ENCODE results near the gene RIC8A.
"Not testable (repeated sequence)": the region's sequence is repeated elsewhere in the genome, so short reads cannot be mapped to it uniquely, and the experiment has no call there.

RIC8A gene

DNA sequence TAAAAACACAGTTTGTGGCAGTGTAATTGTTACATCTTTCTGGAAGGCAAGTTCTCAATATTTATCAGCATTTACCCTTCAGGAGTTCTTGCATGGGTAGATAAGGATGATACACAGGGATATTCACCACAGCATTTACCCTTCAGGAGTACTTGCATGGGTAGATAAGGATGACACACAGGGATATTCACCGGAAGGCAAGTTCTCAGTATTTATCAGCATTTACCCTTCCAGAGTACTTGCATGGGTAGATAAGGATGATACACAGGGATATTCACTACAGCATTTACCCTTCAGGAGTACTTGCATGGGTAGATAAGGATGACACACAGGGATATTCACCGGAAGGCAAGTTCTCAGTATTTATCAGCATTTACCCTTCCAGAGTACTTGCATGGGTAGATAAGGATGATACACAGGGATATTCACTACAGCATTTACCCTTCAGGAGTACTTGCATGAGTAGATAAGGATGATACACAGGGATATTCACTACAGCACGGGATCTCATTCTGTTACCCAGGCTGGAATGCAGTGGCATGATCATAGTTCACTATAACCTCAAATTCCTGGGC, 13.2 kb downstream of the RIC8A start:
- DNase-seq, result not testable (repeated sequence)

DNA sequence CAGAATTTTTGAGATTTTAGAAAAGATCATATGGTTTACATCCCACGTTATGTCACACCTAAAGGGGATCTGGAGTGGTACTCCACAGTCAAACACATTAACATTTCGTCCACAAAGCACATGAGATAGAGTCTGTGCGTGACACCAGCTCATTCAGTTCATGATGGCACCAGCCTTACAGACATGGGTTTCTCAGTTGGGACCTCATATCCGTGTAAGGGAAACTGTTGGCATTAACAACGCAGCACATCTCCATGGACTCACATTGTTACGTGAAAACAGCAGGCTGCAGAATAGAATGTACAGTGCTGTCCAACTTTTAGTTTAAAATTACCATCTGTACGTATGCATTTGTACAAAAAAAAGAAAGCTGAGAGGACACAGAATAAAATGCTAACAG, 14.0 kb downstream of the RIC8A start:
- no peak for DNase-seq

DNA sequence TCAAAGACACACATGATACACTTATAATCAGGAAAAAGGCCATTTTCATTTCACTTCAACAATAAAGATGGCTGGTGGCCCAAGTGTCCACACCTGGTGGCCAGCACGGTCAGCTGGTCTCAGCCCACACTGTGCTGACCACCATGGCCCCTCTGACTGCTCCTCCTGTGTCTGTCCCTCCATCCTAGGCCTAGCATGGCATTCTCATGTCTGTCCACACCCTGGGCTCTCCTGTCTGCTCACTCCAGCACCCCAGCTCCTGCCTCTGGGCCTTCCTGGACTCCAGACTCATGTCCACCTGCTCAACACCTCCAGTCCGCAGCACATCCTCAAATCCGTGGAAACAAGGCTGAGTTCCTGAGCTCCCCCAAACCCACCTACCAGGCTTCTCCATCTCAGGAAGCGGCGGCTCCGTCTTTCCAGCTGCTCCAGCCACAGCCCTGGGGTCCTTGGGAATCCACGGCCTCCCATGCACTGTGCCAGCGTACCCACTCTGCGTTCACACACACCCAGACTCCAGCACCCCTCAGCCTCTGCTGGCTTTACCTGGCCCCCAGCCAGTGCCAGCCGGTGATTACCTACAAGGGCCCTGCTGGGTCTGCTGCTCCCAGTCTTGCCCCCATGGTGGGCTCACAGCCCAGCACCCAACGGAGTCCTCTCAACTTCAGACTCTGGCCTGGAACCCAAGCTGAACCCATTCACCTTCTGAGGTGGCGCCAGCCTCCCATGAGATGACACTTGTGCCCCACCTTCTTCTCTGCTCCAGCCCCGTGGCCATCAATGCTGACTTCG, 14.7 kb downstream of the RIC8A start:
- no peak for DNase-seq

DNA sequence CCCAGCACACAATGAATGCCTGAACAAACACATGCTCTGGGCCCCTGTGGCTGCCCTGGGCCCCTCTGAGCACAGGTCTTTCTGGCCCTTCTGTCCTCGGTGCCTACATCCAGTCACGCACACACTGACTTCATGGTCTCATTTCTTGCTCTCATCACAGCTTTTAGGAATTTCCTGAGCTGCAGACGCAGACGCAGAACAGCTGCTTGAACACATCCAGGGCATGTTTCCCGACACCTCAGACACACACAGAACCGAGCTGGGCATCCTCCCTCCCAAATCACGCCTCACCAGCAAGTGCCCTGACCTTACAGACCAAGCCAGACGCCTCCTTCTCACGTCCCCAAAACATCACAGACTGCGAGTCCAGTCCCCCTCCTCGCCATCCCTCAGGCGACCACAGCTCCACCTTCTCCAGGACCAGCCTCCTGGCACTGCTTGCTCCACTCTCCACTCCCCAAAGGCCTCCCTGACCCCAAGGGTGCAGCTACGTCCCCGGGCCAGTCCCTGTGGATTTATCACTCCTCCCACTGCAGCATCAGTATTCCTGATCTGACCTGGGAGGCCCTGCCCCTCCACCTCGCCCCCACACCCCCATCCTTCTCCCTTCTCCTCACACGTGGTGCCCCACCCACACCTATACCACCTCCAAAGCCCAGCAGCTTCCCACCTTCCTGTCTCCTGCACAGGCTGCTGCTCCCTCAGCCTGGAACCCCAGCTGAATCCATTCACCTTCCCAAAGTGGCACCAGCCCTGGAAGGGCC, 15.7 kb downstream of the RIC8A start:
- DNase-seq, result no peak

DNA sequence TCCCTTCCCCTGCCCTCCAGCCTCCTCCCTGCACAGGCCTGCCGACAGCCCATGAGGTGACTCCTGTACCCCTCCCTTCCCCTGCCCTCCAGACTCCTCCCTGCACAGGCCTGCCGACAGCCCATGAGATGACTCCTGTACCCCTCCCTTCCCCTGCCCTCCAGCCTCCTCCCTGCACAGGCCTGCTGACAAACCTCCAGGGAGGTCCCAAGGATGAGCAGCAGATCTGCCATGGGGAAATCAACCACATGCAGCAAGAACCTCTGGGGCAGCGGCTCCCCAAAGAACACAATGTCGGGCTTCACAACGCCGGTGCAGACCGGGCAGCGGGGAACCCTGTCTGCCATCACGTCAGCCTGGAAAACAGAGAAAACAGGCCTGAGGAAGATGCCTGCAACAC, 16.4 kb downstream of the RIC8A start:
- no peak for DNase-seq

DNA sequence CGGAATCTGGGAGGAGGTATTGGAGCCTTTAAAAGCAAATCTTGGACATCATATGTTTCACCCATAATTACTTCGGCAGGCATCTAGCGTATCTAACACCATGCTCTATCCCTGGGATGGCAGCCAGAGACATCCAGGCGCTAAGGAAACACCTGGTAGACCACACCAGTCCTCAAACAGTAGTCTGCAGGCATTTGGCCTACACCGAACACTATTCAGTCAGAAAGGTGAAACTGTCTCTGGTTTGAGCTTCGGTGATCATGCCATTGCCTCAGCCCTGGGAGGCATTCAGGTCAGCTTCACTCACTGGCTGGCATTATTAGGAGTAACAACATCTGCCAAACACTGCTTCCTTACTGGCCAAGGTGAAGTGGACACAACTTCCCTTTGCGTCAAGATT, 16.9 kb downstream of the RIC8A start:
- no peak for DNase-seq

DNA sequence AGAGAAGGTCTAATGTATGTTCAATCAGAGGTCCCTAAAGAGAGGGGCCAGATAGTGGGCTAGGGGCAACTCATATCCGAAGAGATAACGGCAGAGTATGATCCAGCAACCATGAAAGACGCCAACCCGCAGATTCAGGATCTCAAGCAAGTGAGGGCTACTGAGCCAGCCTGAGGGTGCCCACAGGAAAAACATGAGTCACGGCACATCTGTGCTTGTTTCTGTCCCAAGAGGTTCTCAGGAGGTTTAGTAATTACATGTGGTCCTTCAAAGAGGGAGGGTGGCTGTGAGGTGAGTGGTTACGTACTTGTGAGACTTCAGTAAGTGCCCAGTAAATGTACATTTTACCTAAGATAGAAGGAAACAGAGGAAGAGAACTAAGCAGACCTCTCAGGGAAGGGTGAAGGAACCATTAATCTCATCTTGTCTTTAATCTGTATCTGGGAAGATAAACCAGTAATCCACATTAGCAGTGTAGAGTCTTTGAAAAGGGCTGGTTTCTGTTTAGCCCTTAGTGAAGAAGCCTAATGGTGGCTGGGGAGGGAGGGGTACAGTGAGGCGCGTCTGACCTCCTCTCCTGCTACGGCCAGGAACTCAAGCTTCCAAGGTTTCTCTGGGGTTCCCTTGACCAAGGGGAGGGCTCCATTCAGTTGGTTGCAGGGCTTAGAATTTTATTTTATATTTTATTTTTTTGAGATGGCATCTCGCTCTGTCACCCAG, 18.4 kb downstream of the RIC8A start:
- no peak for DNase-seq

DNA sequence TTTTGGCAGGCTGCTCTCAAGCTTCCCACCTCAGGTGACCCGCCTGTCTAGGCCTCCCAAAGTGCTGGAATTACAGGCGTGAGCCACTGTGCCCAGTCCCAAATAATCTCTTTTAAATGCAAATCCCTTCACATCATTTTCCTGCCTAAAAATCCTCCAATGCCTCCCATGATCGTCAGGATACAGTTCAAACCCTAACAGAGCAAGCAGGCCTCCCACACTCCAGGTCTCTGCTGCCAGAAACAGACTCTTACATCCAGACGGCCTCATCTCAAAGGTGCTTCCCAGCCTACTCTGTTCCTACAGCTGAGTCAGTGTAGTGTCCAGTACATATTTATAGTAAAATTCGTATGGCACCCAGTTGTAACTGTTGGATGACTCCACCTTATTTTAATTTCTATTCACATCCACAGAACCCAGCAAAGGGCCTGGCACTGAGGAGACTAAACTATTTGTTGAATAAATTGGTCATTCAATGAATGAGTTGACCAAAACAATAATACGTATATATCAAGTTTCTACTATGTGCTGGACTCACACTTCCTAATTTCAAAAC, 20.4 kb downstream of the RIC8A start:
- DNase-seq, result no peak

DNA sequence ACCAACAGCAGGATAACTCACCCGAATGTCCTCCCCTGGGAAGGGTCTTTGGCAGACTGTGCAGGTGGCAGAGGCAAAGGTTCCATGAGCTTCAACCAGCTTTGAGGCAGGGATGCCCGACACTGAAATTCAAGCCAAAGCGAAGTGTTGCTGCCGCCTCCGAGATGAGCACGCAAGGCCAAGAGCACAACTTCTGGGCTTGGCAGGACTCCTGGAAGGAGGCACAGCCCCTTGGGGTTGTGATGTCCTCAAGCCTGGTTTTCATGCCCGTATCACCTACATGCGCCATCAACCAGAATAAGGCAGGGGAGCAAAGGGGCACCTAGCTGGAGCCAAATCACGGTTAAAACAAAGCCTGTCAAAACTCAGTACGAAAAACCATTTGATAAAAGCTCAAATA, 22.9 kb downstream of the RIC8A start:
- no peak for DNase-seq

DNA sequence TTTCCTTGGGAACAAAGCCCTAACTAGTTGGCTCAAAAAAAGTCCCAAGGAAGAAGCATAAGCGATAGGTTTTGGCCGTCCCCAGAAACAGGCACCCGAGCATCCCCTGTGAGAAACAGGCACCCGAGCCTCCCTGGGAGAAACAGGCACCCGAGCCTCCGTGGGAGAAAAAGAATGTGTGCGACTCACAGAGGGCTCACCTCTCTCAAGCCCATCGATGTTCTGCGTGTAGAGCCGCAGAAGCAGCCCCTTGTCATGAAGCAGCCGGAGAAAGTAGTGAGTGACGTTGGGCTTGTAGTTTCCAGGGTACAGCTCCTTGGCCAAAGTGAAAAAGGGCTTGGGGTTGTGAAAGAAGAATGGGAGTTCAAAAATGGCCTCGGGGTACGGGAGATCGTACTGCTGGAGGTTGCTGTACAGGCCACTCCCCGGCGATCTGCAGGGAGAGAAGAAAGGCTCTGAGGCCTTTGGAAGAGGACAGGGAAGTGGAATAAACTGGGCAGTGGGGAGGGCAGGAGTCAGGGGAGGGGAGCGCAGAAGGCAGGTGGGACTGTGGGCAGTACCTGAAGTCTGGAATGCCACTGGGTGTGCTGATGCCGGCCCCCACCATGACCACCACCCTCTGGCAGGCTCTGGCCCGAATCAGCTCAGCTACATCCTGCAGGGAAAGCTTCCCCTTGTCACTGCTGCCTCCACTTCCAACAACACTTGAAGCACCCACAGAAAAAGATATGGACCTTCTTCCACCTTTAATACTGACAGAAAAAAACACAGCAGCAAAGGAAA, 25.5 kb downstream of the RIC8A start:
- DNase-seq, result no peak

DNA sequence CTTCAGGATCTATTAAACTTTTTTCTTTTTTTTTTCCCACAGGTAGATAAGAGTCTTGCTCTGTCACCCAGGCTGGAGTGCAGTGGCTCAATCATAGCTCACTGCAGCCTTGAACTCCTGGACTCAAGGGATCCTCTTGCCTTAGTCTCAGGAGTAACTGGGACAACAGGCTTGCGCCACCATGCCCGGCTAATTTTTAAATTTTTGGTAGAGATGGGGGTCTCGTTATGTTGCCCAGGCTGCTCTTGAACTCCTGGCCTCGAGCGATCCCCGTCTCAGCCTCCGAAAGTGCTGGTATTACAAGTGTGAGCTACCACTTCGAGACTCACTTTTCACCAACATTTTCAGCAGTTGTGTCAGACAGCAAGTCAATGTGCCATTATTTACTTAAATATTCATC, 27.7 kb downstream of the RIC8A start:
- DNase-seq, result no peak

DNA sequence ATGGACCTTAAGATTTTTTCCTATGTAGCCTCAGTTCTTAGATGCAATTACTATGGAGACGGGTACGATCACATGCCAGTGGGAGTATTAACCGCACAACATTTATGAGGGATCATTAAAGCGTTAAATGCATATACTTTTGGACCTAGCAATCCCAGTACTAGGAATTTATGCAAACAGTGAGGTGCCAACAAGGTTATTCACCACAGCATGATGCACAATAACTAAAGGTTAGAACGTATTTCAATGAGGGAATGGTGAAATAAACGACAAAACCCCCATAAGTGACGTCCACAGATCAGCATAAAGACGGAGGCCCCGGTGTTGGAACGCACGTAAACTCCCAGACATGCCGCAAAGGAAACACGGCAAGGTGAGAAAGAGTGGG, 28.1 kb downstream of the RIC8A start:
- peak; percentile 67 for DNase-seq

DNA sequence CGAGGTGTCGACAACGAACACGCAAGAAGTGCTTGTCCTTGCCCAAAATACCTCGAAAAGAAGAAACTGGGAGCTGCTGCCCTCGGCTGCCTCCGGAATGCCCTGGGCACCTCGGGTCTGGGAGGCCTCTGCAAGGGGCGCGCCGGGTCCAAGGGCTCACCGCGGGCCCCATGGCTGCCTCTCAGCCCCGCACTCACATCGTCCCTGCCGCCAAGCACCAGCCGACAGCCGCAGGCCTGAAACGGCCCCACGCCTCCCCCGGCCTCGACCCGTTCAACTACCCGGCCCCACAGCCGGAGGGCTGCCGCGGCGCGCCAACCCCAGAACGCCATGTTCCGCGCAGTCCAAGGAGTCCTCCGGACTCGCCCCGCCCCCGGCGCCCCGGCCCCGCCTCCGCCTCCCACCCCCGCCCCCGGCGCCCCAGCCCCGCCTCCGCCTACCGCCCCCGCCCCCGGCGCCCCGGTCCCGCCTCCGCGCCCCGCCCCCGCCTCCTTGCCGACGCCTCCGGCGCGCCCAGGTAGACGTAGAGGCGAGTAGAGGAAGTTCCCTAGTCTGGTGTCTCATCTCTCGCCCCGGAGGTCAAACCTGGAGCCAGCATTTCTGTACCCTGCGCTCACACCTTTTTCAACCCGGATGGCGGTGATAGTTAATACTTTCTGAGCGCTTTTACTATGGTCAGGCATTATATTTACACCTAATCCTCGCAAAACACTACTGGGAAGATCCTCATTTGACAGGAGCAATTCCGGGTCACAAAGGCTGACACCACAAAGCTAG, 28.7 kb downstream of the RIC8A start, which contains the start of gene SIRT3:
SIRT3 (minus strand) TSS at position 346 of the 777 bp plus-strand sequence; CDS start at position 332, 14 bp downstream.
- DNase-seq, result peak; percentile 92

DNA sequence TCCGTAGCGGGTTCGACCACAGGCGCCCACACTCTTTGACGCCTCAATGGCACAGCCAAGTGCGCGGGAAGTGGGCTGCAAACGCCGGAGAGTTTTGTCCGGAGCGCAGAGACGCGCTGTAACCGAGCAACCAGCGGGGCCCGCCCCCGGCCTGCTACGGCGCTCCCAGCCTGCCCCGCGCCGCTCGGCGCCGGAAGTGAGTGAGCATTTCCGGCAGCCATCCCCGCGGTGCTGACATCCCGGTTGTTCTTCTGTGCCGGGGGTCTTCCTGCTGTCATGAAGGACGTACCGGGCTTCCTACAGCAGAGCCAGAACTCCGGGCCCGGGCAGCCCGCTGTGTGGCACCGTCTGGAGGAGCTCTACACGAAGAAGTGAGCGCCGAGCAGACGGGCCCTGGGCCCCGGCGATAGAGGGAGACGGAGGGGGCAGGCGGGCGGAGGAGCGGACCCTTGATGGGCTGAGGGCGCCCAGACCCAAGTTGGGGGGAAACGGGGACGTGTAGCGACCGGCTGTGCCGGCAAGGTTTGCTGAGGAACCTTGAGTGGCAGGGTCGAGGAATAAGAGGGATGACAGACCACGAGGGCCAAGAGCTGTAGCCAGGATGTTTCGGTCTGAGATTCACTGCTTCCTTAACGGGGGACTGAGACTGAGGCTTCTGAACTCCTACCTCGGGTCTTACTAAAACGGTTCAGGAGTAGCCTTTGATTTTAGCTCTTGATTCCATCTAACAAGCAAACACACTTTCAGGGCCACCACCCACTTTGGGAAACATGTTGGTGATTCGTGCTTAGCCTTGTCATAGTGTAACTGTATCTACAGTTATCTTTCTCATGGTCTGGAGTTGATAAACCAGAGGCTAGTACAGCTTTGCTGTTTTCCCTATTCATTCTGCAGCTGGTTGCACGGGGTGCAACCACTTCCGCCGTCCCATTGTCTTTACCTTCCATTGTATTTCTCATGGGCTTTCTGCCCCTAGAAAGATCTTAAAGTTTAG, 29.6 kb downstream of the RIC8A start, which contains the start of gene PSMD13:
PSMD13 (plus strand) TSS at position 203 of the 994 bp plus-strand sequence; CDS start at position 277, 74 bp downstream.
- peak; percentile 88 for DNase-seq

DNA sequence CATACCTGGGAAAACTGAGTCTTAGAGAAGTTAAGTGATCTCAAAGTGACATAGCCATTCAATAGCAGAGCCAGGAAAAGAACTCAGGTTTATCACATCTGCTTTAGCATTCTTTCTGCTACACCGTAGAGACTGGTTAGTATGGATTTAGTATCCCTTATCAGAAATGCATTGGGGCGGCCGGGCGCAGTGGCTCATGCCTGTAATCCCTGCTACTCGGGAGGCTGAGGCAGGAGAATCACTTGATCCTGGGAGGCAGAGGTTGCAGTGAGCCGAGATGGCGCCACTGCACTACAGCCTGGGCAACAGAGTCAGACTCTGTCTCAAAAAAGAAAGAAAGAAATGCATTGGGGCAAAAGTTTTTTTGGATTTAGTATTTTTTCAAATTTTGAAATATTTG, 30.8 kb downstream of the RIC8A start:
- not testable (repeated sequence) for DNase-seq

DNA sequence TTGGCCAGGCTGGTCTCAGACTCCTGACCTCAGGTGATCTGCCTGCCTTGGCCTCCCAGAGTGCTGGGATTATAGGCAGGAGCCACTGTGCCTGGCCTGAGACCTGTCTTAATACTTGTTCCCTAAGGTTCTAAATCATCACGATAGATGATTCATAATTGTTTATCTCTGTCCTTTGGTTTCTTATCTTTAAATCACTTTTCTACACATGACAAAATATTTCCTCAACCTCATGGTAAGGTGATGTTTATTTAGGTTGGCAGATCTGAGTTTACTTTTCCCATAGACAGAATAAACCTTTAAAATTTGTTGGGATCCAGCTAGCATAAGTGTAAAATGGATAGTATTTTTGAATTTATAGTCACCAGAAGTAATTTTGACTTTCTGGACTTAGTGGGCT, 32.8 kb downstream of the RIC8A start:
- DNase-seq, result no peak

DNA sequence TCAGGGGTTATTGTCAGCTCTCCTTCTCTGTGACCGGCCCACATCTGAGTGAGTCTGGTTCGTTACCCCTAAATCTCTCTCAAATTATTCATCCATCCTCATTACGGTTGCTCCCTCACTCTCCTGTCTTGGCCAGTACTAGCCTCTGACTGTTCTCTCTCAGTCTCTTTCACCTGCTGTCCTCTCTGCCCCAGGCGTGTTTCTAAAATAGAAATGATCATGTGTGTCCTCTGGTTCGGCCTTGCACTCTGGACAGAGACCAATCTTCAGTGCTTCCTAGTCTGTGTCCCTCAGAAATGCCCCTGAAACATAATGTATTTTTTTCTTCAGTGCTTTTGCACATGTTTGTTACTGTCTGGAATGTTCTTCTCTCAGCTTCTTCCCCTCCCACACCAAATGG, 34.1 kb downstream of the RIC8A start:
- DNase-seq, result no peak

DNA sequence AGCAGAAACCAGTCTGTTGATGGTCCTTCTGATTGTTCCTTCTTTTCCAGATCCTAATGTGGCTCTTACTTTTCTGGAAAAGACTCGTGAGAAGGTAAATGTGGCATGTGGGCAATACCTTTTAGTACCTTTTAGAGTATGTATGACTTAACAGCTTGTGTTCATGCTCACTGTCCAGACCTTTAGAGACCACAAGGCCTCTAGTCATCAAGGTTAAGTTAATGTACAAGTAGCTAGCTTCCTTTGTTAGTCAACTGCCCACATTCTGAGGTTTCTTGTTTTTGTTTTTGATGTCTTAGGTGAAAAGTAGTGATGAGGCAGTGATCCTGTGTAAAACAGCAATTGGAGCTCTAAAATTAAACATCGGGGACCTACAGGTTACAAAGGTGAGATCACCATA, 36.9 kb downstream of the RIC8A start:
- DNase-seq, result no peak

DNA sequence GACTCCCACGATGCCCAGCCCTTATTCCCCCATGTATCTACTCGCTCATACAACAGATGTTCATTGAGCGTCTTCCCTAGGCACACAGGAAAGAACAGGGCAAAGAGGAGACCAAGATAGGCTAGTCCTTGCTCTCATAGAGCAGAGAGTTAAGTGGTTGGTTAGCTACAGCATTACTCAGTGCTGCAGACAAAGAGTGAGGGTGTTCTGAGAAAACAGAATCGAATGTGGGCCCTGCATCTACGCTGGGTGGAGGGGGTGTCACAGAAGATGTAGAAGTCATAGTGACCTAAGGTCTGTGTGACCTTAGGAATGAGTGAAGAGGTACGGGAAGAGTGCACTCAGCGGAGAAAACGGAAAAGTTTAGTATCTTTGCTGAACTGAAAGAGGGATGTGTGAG, 41.6 kb downstream of the RIC8A start:
- no peak for DNase-seq

DNA sequence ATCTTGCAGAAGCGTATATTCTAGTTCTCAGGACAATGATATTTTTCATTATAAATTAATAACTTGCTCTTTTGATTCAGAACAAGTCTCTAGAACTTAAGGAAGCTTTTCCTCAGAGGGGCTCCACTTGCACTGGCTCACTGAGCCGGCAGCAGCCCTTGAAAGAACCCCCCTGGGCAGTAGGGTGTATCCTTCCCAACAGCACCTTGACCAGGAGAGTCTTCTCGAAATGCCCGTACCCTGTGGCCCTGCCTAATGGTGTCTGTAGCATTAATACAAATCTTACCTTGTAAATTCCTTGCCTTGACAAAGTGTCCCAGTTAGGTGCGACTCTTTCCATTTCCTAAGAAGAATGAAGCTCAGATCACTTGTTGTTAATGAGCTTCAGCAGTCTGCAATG, 42.8 kb downstream of the RIC8A start:
- DNase-seq, result no peak
